C4-2B (cell line): ENCODE data around the gene HES6.

ENCODE experiments used
- CTCF ChIP-seq: fragments of 450-650 bp; conservative IDR thresholded peaks from 2 replicates; pipeline ENCODE4 v1.5.1; 2017; ENCODE audit warnings: mild to moderate bottlenecking
- ZFX ChIP-seq: fragments of 450-650 bp; IDR thresholded peaks from 2 replicates; pipeline ENCODE4 v1.6.1; 2017

- TF ChIP-seq CTCF, result no peak
- TF ChIP-seq ZFX, result no peak
Observed at GRCh38 chr2:238255636-238256035, 15.8 kb upstream of the HES6 start.
